ENCODE results near the gene PI4KA.

GRCh38 chr22:20777420-20778177 is 81.0 kb downstream of the PI4KA start:
- TF ChIP-seq CTCF (IDR thresholded peaks at IDR 0.05) = peak; percentile 27
- no peak for TF ChIP-seq ZFX (IDR thresholded peaks at IDR 0.05; ENCODE audit: borderline replicate concordance)
